ENCODE measurements around the gene DOCK10. TPM values are rescaled to one million over a fixed set of nuclear protein-coding genes. Genes with fewer than 3 reads are reported as not detected.

The DOCK10 gene
- total RNA-seq, 1 experiment from 2014 or later = 5.8 TPM

DNA sequence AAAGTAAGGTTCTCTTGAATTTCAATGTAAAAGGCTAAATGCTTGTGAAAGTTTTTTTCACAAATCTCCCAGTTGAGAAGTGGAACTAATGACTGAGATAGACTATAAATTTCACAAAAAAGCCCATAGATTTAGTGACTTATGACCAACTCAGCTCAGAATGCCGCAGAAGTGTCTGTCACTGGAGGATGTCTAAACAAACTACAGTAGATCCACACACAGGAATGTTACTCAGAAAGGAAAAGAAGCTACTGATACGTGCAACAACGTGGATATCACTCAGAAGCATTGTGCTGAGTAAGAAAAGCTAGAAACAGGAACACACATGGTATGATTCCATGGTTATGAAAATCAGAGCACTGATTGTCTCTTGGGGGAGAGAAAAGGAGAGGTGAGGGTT is 151.9 kb downstream of the DOCK10 start:
- DNase-seq (ENCODE audit: low read depth, low spot score) = no peak
- TF ChIP-seq, protein P1, sequence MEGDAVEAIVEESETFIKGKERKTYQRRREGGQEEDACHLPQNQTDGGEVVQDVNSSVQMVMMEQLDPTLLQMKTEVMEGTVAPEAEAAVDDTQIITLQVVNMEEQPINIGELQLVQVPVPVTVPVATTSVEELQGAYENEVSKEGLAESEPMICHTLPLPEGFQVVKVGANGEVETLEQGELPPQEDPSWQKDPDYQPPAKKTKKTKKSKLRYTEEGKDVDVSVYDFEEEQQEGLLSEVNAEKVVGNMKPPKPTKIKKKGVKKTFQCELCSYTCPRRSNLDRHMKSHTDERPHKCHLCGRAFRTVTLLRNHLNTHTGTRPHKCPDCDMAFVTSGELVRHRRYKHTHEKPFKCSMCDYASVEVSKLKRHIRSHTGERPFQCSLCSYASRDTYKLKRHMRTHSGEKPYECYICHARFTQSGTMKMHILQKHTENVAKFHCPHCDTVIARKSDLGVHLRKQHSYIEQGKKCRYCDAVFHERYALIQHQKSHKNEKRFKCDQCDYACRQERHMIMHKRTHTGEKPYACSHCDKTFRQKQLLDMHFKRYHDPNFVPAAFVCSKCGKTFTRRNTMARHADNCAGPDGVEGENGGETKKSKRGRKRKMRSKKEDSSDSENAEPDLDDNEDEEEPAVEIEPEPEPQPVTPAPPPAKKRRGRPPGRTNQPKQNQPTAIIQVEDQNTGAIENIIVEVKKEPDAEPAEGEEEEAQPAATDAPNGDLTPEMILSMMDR (IDR thresholded peaks at IDR 0.05) = no peak
- no peak for TF ChIP-seq POLR2AphosphoS5 (IDR thresholded peaks at IDR 0.05; ENCODE audit: low read depth, low read length)
- TF ChIP-seq, protein P2, sequence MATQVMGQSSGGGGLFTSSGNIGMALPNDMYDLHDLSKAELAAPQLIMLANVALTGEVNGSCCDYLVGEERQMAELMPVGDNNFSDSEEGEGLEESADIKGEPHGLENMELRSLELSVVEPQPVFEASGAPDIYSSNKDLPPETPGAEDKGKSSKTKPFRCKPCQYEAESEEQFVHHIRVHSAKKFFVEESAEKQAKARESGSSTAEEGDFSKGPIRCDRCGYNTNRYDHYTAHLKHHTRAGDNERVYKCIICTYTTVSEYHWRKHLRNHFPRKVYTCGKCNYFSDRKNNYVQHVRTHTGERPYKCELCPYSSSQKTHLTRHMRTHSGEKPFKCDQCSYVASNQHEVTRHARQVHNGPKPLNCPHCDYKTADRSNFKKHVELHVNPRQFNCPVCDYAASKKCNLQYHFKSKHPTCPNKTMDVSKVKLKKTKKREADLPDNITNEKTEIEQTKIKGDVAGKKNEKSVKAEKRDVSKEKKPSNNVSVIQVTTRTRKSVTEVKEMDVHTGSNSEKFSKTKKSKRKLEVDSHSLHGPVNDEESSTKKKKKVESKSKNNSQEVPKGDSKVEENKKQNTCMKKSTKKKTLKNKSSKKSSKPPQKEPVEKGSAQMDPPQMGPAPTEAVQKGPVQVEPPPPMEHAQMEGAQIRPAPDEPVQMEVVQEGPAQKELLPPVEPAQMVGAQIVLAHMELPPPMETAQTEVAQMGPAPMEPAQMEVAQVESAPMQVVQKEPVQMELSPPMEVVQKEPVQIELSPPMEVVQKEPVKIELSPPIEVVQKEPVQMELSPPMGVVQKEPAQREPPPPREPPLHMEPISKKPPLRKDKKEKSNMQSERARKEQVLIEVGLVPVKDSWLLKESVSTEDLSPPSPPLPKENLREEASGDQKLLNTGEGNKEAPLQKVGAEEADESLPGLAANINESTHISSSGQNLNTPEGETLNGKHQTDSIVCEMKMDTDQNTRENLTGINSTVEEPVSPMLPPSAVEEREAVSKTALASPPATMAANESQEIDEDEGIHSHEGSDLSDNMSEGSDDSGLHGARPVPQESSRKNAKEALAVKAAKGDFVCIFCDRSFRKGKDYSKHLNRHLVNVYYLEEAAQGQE (IDR thresholded peaks at IDR 0.05; ENCODE audit: insufficient read depth in 1 of 2, low read depth in 2 of 2, low read length in 1 of 2) = no peak
- no peak for TF ChIP-seq TCF7L2 (IDR thresholded peaks at IDR 0.05; ENCODE audit: low read depth, low read length)
- no peak for TF ChIP-seq SIN3A (IDR thresholded peaks at IDR 0.05; ENCODE audit: borderline replicate concordance, insufficient read depth, low read depth, low read length)
- Histone ChIP-seq H3K27ac (ENCODE audit: low read length) (no peak overlapping the region), H3K4me1 (ENCODE audit: control insufficient read depth, insufficient read depth, low read length) (no peaks in the 10 kb centered on the region), H3K4me3 (ENCODE audit: low read depth in 2 of 2, low read length in 2 of 2) (no peak overlapping the region), H3K36me3 (ENCODE audit: control insufficient read depth, insufficient read depth, low read length) (no peaks in the 10 kb centered on the region), H3K9me3 (ENCODE audit: control insufficient read depth, insufficient read depth, low read depth, low read length) (no peaks in the 10 kb centered on the region), H3K27me3 (ENCODE audit: control insufficient read depth, insufficient read depth, low read length) (no peaks in the 10 kb centered on the region)
- ATAC-seq = no peak
- ChIA-PET CTCF (no interaction called here), POLR2A (no interaction called here)
- no TSS peak for BruUV-seq (replicated peaks)
- in situ Hi-C loops (cut with HindIII; ENCODE audit: low pct_unique_long_range_greater_than_20kb, low sequenced_read_pairs) = no loop called here
- intact Hi-C loops (cut with micrococcal nuclease; ENCODE audit: unreplicated experiment) = no loop called here

DNA sequence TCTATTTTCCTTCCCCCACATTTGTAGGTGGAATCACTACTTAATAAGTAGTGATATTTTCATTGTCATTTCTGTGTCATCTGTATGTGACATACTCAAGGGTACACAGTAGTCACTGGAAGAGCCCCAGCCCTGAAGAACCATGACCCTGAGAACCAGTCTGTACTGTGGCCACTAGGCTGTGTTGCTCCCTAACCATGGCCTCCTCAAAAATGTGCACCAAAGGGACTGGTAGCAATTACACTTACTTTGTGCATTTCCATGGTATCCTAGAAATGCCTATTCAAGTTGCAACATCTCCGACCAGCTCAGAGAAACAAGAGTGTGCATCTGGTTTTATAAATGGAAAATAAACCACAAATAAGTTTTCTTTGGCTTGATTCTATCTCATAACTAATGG is 155.1 kb downstream of the DOCK10 start:
- H3K27ac ChIP-seq (ENCODE audit: low read length) = no peak overlapping the region
- in situ Hi-C loops (cut with HindIII; ENCODE audit: low pct_unique_long_range_greater_than_20kb, low sequenced_read_pairs) = no loop called here
- H3K4me1 ChIP-seq (ENCODE audit: control insufficient read depth, insufficient read depth, low read length) = no peaks in the 10 kb centered on the region
- no peaks in the 10 kb centered on the region for H3K27me3 ChIP-seq (ENCODE audit: control insufficient read depth, insufficient read depth, low read length)
- ChIA-PET POLR2A (no interaction called here), CTCF (no interaction called here)
- no peak overlapping the region for H3K4me3 ChIP-seq (ENCODE audit: low read depth in 2 of 2, low read length in 2 of 2)
- no TSS peak for BruUV-seq (replicated peaks)
- DNase-seq (ENCODE audit: low read depth, low spot score) (no peak), ATAC-seq (no peak)
- TF ChIP-seq TCF7L2 (IDR thresholded peaks at IDR 0.05; ENCODE audit: low read depth, low read length) = no peak
- TF ChIP-seq, protein P1 (IDR thresholded peaks at IDR 0.05) = peak; percentile 6; the same call in 1 of the 2 replicates
- H3K9me3 ChIP-seq (ENCODE audit: control insufficient read depth, insufficient read depth, low read depth, low read length) = no peaks in the 10 kb centered on the region
- intact Hi-C loops (cut with micrococcal nuclease; ENCODE audit: unreplicated experiment) = no loop called here
- no peaks in the 10 kb centered on the region for H3K36me3 ChIP-seq (ENCODE audit: control insufficient read depth, insufficient read depth, low read length)

All from Panc1 (cell line).